Forelimb muscle (tissue), 1 donor: ENCODE results near the gene CHST13. TPM values are rescaled to one million over a fixed set of nuclear protein-coding genes. Genes with fewer than 3 reads are reported as not detected.
"Not testable (repeated sequence)": the region's sequence is repeated elsewhere in the genome, so short reads cannot be mapped to it uniquely, and the experiment has no call there.

Experiments used
- DNase-seq: peaks from one replicate; pipeline ENCODE4 v3.0.0-alpha.2; 2013; ENCODE audit warnings: low read depth
- polyA plus RNA-seq: library from polyadenylated mRNA; unstranded; fragments of 120-200 nt; gene quantifications from one replicate; pipeline ENCODE4 v1.2.1, GENCODE V29; 2013; ENCODE audit not compliant: insufficient read length

The CHST13 gene
- polyA plus RNA-seq, 1 donor: 0.16 TPM

DNA sequence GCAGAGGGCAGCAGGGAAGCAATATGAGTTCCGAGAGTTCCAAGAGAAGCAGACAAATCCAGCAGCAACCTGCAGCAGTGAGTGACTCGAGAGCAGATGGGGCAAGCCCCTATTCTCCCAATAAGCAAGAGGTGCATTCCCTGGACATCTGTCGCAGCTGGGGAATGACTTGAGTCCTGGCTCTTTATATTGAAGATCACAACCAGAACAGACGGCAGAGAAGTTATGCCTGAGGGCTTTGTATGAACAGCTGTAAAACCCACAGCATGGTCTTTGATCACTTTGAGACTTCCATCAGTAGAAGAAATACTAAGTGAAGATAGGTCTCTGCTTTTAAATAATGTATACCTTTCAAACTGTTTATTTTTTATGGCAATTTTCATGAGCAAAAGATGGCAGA, 58.4 kb downstream of the CHST13 start:
- no peak for DNase-seq

GRCh38 chr3:126591515-126591914, 67.6 kb downstream of the CHST13 start:
- not testable (repeated sequence) for DNase-seq

Other genes starting within 250 kb of the CHST13 start
- 1.7 TPM for gene KLF15, start 166.7 kb upstream of the CHST13 start, polyA plus RNA-seq
- gene CFAP100, start 129.2 kb upstream of the CHST13 start, polyA plus RNA-seq: 0.94 TPM
- gene ZXDC, start 48.3 kb upstream of the CHST13 start, polyA plus RNA-seq: 25.6 TPM
- gene UROC1, start 6.4 kb upstream of the CHST13 start, polyA plus RNA-seq: 0.10 TPM
- not detected for gene C3orf22, start 34.8 kb downstream of the CHST13 start, polyA plus RNA-seq
- gene TXNRD3, start 131.0 kb downstream of the CHST13 start, polyA plus RNA-seq: 8.4 TPM
- gene CHCHD6, start 180.1 kb downstream of the CHST13 start, polyA plus RNA-seq: 7.9 TPM